Pons (tissue), 1 donor: ENCODE results near the gene CEACAM18.
A peak's percentile ranks its signal among the peaks of the same experiment; 100 is the strongest.
"Not testable (repeated sequence)": the region's sequence is repeated elsewhere in the genome, so short reads cannot be mapped to it uniquely, and the experiment has no call there.

ENCODE experiments used
- DNase-seq: peaks from one replicate; pipeline ENCODE4 v3.0.0-alpha.2; 2016; ENCODE audit warnings: low spot score

The CEACAM18 gene

DNA sequence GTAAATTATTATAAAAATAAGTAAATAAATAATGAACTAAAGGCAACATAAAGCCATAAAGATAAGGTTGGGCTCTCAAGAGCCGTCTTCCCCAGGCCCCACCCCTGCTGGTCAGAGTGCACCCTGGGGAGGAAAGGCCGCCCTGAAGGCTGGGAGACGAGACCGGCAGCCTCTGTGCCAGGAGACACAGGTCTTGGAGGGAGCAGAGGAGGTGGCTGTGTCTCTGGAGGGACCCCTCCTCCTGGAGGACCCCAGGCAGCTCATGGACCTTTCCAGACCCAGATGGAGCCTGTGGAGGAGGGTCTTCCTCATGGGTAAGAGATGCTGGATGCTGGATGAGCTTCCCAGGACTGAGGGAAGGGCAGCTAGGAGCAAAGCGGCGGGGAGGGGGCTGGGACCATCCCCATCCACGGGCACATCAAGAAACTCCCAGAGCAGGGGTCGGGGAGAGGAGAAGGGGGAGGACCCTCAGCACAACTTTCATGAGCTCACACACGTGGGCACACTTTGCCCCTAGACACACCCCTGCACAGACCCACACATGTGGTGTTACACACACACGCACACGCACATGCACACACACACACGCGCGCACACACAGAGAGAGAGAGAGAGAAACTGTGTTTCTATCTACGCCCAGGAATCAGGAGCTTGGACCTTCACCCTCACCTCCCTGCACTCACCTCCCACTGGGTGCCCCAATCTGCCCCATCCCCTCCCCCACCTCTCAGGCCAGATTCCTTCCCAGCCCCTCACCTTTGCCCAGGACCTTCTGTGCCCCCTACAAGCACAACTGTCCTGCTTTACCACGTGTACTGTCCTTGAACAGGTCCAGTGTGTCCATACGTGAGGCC, at the start of gene CEACAM18:
Gene CEACAM18, plus strand, starts transcription at position 159 of the 854 bp plus-strand sequence.
- DNase-seq = no peak

DNA sequence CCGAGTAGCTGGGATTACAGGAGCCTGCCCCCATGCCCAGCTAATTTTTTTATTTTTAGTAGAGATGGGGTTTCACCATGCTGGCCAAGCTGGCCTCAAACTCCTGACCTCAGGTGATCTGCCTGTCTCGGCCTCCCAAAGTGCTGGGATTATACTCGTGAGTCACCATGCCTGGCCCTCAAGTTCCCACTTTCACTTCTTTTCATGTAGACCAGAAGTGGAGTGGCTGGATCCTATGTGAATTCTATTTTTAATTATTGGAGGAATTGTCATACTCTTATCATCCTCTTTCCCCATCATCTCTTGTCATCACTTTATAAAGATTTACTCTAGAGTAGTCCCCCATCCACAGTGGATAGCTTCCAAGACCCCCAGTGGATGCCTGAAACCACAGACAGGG, 48.1 kb upstream of the CEACAM18 start:
- DNase-seq = no peak

DNA sequence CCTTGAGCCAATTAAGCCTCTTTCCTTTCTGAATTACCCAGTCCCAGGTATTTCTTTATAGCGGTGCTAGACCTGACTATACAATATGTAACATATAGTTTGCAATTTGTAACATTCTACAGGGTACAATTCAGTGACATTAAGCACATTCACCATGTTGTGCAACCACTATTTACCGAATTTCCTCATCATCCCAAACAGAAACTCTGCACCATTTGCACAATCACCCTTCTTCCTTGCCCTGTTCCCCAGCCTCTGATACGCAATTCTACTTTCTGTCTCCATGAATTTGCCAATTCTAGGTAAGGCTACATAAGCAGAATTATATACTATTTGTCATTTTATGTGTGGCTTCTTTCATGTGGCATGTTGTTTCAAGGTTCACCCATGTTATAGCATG, 47.2 kb upstream of the CEACAM18 start:
- DNase-seq = no peak

DNA sequence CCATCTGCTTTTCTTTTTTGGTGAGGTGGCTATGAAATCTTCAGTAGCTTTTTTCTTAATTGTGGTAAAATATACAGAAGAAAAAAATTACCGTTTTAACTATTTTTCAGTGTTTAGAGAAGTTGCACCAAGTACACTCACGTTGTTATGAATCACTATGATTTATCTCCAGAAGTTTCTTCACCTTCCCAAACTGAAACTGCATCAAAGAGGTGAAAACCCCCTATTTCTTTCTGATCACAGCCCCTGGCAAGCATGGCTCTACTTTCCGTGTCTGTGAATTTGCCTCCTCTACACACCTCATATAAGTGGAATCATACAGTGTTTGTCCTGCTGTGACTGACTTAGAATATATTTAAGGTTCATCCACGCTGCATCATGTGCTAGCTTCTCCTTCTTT, 45.3 kb upstream of the CEACAM18 start:
- DNase-seq = no peak

DNA sequence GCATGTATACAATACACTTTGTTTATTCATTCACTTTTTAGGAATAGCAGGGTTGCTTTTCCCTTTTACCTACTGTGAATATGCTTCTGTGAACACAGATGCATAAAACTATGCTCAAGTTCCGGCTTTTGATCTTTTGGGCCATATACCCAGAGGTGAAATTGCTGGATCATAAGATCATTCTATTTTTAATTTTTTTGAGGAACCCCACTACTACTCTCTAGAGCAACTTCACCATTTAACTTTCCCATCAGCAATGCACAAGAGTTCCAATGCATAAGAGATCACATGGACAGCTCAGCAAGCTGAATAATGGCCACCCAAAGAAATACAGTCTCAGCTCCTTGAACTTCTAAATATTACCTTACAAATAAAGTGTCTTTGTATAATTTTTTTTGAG, 43.9 kb upstream of the CEACAM18 start:
- DNase-seq = no peak

DNA sequence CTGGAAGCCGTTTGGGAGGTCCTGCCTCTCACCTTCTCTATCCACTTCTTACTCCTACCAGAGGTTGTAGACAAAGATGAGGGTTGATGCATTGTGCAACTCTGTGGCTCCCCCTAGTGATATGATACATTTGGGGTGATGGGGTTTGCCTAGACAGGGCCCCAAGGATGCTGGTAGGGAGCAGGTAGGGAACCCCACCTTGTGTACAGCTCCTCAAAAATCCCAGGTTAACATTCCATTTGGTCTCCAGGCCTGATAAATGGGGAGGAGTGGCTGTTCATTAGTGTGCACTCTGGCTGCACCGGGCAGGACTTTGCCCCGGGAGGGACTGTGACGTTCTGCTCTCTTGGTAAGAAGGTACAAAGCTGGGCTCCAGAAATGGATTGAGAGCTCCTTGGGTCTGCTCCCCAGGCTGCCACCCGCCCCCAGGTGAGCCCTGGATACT, 39.3 kb upstream of the CEACAM18 start:
- no peak for DNase-seq

DNA sequence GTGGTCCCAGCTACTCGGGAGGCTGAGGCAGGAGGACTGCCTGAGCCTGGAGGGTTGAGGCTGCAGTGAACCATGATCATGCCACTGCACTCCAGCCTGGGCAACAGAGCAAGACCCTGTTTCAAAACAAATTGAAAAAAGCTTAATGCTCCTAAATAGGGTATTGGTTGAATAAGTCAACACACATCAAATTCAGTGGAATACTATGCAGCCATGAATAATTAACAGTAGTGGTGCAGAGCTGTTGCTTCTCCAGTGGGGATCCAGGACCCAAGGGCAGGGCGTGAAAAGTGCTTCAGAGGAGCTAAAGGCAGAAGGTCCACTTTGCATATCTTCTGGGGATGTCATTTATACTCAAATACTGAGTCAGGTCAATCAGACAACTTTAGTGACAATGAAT, 38.3 kb upstream of the CEACAM18 start:
- DNase-seq = no peak

DNA sequence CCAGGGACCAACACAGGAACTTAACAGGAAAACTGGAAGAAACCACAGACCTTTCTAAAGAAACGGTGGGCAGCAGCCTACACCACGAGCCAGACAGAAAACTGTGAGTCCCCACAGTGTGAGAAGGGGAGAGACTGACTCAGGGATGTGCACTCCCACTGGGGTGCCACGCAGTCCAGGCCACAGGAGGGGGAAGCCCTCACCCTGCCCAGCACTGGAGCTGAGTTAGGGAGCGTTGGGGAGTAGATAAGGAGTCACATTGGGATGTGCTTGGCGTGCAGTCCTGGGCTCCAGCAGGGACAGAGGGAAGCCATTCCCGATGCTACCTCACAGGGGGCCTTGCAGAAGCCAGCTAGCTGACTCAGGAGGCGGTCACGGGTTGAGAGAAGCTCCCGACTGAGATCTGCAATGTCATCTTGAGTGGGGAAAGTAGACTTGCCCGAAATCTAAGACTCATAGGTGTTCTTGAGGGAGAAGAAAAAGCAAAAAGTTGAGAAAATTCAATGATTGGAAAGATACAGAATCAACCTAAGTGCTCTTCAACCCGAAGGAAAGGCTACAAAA, 37.4 kb upstream of the CEACAM18 start:
- peak; percentile 40 for DNase-seq

DNA sequence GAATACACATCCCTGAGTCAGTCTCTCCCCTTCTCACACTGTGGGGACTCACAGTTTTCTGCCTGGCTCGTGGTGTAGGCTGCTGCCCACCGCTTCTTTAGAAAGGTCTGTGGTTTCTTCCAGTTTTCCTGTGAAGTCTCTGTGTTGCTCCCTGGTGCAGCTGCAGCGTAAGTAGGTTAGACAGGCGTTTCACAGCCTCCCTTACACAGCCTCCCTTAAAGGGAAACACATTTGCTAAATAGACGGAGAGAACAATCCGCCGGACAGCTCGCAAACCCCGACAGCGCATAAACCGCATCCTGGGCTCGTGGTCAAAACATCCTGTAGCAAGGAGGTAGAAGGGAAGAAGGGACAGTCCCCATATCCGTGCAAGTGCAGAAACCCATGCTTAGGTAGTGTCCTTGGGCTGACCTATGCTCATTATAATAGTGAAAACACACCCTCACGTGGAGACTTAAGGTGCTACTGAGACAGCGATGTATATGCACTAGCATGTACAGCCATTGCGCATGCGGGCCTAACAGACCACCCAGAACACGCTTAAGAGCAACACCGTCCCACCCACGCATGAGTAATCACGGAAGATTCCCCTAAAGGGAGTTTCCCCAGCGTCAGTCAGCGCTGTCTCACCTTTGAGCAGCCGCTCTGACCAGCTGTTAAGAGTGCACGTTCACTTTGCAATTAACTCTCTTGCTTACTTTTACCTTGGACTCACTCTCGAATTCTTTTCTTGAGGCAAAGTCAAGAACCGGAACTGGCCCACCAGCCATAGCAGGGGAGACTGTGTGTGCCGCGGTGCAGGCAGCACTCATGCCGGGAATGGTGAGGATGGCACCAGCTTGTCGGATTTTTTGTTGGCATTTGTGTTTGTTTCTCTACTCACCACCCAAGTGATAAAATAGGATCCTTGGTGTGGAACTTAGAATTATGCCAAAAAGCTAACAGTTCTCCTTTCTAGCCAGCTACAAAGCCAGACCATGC, 36.6 kb upstream of the CEACAM18 start:
- DNase-seq = no peak

DNA sequence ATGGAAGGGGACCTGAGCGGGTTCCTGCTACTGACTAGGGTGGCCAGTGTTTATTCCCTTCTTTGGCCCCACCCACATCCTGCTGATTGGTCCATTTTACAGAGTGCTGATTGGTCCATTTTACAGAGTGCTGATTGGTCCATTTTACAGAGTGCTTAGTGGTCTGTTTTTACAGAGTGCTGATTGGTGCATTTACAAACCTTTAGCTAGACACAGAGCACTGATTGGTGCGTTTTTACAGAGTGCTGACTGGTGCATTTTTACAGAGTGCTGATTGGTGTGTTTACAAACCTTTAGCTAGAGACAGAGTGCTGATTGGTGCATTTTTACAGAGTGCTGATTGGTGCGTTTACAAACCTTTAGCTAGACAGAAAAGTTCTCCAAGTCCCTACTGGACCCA, 30.8 kb upstream of the CEACAM18 start:
- not testable (repeated sequence) for DNase-seq

DNA sequence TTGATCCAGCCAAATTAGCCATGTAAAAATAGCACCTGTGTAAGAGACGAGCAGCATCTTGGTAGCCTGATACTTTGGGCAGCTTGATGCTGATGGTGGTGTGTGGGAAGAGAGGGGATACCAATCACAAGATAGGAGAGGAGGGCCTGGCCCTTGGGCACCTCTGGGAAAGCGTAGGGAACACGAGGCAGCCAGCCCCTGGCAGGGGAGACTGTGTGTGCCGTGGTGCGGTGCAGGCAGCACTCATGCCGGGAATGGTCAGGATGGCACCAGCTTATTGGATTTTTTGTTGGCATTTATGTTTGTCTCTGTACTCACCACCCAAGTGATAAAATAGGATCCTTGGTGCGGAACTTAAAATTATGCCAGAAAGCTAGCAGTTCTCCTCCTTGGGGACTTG, 30.3 kb upstream of the CEACAM18 start:
- DNase-seq = no peak

DNA sequence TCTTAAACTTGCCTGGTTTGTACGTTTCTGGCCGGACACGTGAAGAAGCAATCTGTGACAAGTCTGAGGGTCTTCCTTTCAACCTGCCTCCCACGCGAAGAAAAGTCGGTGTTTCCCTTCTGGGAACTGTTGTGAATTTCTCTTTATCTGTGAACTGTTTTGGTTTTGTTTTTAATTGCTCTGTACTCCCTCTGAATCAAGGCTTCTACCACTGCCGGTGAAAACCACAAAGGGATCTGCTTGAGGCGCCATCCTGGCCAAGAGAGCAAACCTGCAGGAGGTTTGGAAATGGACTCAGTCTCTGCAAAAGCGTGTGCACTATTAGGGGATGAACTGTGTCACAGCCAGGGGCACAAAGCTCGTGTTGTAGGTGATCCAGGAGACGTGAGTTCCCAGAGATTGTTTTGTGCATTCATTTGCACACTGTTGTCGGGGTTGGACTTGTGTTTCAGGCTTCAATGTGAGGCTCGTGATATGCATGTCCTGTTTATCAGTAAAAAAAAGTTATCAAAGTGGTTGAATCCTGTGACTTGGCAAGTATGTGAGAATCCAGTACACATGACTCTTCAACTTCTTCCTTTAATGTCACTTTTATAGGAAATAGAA, 29.8 kb upstream of the CEACAM18 start:
- no peak for DNase-seq

DNA sequence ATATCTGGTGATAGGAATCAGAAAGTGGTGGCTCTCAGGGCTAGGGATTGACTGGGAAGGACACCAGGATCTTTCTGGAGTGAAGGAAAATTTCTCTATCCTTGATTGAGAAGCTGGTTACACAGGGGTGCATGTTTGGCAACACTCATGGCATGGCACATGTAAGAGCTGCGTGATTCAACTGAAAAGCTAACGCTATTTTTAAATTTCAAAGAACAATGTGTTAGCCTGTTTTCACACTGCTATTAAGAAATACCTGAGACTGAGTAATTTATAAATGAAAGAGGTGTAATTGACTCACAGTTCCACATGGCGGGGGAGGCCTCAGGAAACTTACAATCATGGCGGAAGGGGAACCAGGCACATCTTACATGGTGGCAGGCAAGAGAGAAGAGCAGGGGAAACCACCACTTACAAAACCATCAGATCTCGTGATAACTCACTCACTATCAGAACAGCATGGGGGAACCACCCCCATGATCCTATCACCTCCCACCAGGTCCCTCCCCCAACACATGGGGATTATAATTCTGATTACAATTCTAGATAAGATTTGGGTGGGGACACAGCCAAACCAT, 27.5 kb upstream of the CEACAM18 start:
- no peak for DNase-seq

DNA sequence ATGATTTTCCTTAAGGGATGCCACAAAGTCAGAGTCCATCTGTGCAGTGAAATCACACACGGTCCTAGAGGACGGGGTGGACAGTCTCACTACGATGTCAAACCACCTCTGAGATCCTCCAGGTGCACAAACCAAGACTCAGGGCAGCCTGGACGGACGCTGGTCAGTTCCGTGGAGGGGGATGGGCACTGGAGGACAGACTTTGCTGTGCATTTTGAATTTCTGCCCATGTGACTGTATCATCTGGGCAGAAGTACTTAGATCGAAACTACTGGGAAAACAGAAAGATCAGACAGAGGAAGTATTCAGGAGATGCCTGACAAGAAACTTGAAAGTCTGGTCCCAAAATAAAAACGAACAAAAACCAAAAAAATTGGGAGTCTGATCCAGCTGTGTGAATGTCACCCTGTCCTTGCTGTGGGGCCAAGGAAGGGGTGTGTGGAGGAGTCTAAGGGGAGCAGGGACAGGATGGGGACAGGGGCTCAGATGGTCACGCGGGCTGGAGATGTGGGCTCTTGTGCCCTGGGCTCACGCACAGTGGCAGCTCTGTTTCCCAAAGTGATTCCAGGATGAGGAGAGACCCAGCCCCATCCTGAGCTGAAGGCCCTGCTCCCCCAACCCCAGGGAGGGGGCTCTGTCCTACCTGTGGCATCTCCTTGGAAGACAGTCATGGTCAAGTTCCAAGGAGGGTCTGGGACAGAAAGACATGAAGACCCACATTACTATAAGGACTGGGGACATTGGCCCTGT, 21.6 kb upstream of the CEACAM18 start:
- DNase-seq = peak; percentile 69

DNA sequence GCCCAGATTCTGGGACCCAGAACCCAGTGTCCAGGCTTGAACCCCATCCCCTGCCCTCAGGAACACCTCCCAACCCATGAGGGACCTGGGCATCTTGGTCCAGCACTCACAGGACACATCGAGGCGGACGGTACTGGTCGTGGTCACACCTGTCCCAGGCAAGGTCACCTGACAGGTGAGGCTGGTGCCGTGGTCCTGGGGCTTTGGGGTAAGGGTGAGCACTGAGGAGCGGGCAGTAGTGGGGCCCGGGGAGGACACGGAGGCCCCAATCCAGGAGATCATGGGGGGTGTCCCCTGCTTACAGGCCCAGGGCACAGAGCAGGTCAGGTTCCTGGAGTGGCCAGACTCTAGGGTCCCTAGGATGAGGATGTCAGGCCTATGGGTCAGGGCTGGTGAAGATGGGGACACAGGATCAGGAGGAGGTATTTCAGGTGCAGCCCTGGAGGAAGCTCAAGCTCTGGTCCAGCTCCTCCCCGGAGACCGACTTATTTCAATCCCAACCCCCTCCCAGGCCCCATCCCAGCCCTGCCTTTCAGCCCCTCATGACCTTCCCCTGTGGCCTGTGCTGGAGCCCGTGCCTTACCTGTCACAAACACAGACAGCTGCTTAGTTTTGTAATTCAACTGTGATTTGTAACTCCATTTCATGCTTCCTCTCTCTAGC, 20.9 kb upstream of the CEACAM18 start:
- DNase-seq = no peak

DNA sequence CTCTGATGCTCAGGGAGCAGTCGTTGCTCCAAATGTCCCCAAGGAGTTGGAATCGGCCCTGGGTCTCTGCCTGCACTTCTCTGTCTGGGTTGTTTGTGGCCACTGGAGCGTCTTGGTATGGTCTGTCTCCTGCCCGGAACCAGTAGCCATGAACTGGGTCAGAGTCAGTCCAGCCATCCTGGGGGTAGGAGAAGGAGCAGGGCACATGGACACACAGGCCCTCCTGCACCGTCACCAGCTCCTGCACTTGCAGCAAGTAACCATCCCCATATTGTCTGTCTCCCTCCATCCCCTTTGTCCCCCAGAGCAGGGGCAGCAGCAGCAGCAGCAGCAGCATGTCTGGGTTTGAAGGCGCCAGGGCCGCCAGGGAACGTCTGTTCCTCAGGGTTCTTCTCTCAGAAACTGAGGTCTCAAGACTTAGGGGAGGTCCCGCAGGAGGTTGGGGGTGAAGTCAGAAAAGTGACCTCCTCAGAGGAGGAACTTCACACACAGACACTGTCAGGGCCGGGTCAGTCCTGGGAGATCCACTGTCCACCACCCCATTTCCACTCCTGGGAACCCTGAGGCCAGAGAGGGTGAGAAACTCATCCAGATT, 20.2 kb upstream of the CEACAM18 start, which contains the start of gene SIGLEC8:
Gene SIGLEC8, minus strand, starts transcription at position 404 of the 595 bp plus-strand sequence. Its CDS starts 67 bp downstream, at position 337.
- DNase-seq = peak; percentile 43

DNA sequence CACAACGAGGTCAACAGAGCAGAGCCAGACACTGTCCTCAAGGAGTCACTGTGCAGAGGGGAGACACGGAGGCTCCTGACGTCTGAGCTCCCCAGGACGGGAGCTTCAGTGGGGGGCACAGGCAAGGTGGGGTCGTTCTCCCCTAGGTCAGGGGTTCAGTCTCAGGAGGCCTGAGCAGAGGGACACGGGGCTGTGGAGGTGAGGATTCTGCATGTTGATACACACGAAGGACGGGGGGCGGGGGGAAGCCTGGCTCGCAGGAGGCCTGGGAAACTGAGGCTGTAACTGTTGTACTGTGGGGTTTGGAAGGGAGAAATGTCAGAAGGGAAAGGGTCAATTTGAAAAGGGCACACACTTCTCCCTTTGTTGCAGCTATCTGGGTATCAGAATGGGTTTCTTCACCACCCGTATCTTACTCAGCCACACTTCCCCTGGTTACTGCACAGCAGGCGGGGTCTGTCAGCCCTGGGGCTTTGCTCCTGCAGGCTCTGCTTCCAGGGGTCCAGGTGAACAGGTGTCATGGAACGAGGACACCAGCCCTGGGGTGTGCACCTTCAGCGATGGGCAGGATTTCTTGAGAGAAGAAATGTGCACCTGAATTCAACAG, 19.3 kb upstream of the CEACAM18 start:
- no peak for DNase-seq

DNA sequence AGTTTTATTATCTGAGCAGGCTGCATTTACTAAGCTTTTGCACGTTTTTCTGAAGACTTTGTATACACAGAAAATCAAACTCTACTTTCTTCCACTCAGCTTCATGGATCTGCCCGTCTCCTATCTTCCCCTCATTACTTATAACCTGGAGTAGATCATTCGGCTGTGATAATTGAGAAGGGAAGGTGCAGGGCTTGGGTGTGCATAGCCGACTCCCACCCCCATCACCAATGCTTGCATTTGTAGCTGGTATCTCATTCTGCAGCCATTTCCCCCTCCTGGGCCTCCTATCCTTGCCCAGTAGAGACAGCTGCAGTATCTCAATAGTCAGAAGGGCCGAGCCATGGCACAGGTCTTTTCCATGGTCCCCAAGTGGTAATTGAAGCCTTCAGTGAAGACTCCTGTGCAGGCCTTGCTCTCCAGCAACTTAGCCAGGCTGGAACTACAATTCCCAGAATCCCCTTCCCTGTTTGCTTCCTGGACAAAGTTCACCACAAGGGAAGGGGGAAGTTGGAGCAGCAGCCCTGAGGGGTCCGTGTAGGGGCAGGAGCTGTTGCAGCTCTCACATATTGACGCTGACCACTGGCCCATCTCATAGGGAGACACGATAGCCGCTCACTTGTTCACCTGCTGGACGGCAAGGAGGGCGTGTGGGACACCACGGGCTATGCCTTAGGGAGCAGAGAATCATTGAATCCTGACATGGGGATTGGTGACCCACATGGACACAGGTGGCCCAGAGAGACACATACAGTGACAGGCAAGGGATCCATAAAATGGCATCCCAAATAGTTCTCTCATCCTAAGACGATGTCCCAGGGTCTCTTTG, 18.0 kb upstream of the CEACAM18 start:
- DNase-seq = peak; percentile 26
